Measurements from ENCODE around the gene MAGI1. TPM values are rescaled to one million over a fixed set of nuclear protein-coding genes. Genes with fewer than 3 reads are reported as not detected.

Gene MAGI1
- total RNA-seq, 1 donor from 2014 or later: 5.0 TPM

DNA sequence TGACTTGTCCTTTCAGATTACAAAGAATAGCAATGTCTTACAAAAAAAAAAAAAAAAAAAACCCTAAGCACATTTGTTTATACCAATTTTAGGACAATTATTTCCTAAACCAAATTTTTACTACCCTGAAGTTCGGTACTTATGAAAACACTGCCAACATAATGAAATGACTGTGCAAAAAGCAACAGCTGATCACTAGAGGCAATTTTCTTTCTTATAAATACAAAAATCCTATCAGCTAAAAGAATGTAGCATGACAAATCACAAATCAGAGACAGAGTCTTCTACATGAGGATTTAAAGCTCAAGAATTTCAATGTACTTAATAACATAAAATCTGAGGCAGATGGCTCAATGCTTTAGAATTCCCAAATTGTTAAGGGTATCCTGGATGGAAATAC lies 191.8 kb downstream of the MAGI1 start:
- no peak for TF ChIP-seq CTCF (IDR thresholded peaks at IDR 0.05; ENCODE audit: insufficient read depth, low read length, severe bottlenecking)
- no peak overlapping the region for H3K4me3 ChIP-seq (ENCODE audit: low read depth, low read length)
- FAIRE-seq: no peak
- H3K36me3 ChIP-seq (ENCODE audit: control insufficient read depth, insufficient read depth, low read length): no peaks in the 10 kb centered on the region
- DNase-seq (ENCODE audit: low read depth): no peak
- no peaks in the 10 kb centered on the region for H3K27me3 ChIP-seq (ENCODE audit: control insufficient read depth, insufficient read depth, low read length)

DNA sequence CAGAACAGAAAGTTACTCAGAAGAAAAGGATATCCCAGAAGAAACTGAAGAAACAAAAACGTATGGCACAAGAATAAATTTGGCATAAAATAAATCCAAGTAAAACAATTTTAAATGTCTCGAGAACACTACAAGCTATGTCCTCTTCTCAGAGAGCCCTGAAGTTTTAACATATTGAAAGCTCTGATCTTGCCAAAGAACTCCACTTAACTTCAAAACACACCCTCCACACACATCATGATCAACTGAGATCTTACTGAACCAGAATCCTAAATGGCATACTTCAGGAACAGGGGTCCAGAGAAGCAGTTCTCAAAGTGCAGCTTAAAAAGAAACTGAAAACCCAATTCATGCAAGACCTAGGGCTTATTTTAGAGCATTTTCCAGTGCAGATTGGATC lies 194.3 kb downstream of the MAGI1 start:
- DNase-seq (ENCODE audit: low read depth) (no peak), FAIRE-seq (no peak)
- no peak for TF ChIP-seq CTCF (IDR thresholded peaks at IDR 0.05; ENCODE audit: insufficient read depth, low read length, severe bottlenecking)
- H3K27me3 ChIP-seq (ENCODE audit: control insufficient read depth, insufficient read depth, low read length): no peaks in the 10 kb centered on the region
- H3K36me3 ChIP-seq (ENCODE audit: control insufficient read depth, insufficient read depth, low read length): no peaks in the 10 kb centered on the region
- no peak overlapping the region for H3K4me3 ChIP-seq (ENCODE audit: low read depth, low read length)

DNA sequence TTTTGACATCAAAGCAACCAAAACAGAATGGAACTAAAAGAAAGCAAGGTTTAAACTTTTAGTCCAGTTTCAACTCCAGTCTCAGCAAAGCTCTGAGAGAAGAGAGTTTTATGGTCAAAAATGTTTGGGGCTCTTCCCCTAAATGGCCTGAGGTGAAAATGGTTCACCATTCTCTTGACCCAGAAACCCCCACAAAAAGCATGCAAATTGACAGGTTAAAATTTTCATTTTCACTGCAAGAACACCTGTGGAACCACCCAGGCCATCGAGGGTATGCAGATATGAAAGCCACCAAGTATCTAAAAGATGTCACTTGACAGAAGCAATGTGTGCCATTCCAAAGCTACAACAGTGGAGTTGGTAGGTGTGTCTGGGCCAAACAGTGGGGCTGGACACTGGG lies 195.0 kb downstream of the MAGI1 start:
- TF ChIP-seq CTCF (IDR thresholded peaks at IDR 0.05; ENCODE audit: insufficient read depth, low read length, severe bottlenecking): no peak
- H3K36me3 ChIP-seq (ENCODE audit: control insufficient read depth, insufficient read depth, low read length): no peaks in the 10 kb centered on the region
- no peak for FAIRE-seq
- no peak for DNase-seq (ENCODE audit: low read depth)
- H3K4me3 ChIP-seq (ENCODE audit: low read depth, low read length): no peak overlapping the region
- no peaks in the 10 kb centered on the region for H3K27me3 ChIP-seq (ENCODE audit: control insufficient read depth, insufficient read depth, low read length)

DNA sequence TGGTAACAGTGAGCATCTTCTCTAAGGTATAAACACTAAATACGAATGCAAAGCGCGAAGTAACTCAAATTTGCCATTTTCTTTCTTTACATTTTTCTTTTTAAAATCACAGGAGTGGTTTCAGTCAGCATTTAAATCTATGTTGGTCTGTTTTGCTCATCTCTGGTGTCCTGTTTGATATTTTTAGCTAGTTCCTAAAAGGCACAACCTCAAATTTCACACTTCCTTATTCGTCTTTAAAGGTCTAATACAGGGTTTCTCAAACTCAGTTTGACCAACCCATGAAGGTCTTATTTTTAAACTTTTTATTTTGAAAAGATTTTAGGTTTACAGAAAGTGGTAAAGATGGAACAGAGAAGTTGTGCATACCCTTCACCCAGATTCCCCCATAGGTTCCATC lies 201.1 kb downstream of the MAGI1 start:
- no peaks in the 10 kb centered on the region for H3K36me3 ChIP-seq (ENCODE audit: control insufficient read depth, insufficient read depth, low read length)
- no peak for TF ChIP-seq CTCF (IDR thresholded peaks at IDR 0.05; ENCODE audit: insufficient read depth, low read length, severe bottlenecking)
- no peak for FAIRE-seq
- DNase-seq (ENCODE audit: low read depth): no peak
- no peak overlapping the region for H3K4me3 ChIP-seq (ENCODE audit: low read depth, low read length)
- H3K27me3 ChIP-seq (ENCODE audit: control insufficient read depth, insufficient read depth, low read length): no peaks in the 10 kb centered on the region

- TF ChIP-seq CTCF (IDR thresholded peaks at IDR 0.05; ENCODE audit: insufficient read depth, low read length, severe bottlenecking): no peak
- Histone ChIP-seq H3K4me3 (ENCODE audit: low read depth, low read length) (no peak overlapping the region), H3K27me3 (ENCODE audit: control insufficient read depth, insufficient read depth, low read length) (no peaks in the 10 kb centered on the region), H3K36me3 (ENCODE audit: control insufficient read depth, insufficient read depth, low read length) (no peaks in the 10 kb centered on the region)
- FAIRE-seq: no peak
- peak; percentile 65 for DNase-seq (ENCODE audit: low read depth)
Measured at GRCh38 chr3:65836047-65836446, 202.7 kb downstream of the MAGI1 start.

- no peak overlapping the region for H3K4me3 ChIP-seq (ENCODE audit: low read depth, low read length)
- H3K36me3 ChIP-seq (ENCODE audit: control insufficient read depth, insufficient read depth, low read length): no peaks in the 10 kb centered on the region
- DNase-seq (ENCODE audit: low read depth) (peak; percentile 84), FAIRE-seq (no peak)
- no peak for TF ChIP-seq CTCF (IDR thresholded peaks at IDR 0.05; ENCODE audit: insufficient read depth, low read length, severe bottlenecking)
- no peaks in the 10 kb centered on the region for H3K27me3 ChIP-seq (ENCODE audit: control insufficient read depth, insufficient read depth, low read length)
Measured at GRCh38 chr3:65833761-65834505, 204.8 kb downstream of the MAGI1 start.

Measured in bronchial epithelial cell (primary cell).